Measurements from ENCODE around the gene LRP8.

Gene LRP8

DNA sequence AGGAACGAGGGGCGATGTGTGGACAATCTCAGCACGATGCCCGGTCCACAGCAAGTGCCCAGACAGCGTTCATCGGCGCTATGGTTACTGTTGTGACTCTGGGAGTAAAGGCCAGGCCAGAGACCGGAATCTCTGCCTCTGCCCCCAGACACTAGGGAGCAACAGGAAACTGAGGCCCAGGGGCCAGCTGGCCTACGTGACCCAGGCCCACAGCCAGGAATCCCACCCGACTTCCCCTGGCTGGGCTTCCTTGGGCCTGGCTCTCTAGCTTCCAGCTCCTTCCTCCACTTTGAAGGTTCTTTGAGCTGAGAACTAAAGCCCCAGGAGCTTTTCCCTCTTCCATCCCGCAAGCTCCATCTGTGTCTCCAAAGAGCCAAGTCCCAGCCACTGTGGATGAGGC lies 4.6 kb downstream of the LRP8 start:
- DNase-seq (ENCODE audit: low read depth in 2 of 2), result no peak

DNA sequence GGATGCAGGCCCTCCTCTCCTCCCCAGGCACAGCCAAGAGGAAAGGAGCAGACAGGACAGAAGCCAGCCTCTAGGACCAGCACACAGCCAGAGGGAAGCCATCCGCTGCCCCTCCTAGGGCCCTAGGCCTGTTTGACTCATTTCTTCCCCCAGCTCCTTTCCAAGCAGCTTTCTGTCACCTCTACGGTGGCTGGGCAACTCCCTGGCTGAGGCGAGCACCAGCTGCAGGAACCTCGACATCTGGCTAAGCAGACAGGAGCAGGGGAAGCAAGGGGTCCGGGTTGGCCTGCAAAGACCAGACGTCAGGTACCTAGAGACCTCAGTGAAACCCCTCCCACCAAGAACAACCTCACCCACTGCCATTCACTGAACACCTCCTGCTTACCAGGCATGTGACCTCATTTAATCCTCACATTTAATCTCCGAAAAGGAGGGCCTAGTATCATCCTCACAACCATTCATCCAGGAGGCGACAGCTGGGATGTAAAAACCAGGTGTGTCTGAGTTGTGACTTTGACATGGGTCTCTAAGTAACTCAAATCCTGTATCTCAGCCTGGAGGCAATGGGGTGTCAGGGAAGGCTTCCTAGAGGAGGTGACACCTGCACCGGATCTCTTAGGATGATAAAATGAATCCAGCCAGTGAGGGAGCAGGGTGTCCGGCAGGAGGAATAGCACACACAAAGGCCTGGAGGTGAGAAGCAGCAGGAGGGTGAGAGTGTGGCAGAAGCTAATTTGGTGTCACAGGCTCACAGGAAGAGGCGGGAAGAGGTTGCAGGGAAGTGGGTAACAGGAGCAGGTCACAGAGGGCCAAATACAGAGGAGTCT lies 5.9 kb downstream of the LRP8 start:
- no peak for DNase-seq (ENCODE audit: low read depth in 2 of 2)

DNA sequence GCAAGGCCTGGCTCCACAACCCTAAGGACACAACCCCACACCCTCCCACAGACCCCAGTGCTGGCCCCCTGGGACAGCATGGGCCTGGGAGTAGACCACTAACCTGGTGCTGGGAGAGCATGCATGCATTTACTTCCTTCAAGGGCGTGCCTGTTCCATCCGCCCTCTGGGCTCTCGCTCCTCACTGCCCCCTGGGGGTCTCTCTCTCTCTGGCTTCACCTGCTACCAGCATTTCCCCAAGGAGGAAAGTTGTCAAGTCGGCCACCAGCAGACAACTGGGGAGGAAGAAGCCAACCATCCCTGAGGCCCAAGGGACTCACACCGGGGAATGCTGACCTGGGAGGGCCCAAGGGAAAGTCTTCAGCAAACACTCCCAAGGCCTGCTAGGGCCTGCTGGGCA lies 6.5 kb downstream of the LRP8 start:
- DNase-seq (ENCODE audit: low read depth in 2 of 2), result no peak

DNA sequence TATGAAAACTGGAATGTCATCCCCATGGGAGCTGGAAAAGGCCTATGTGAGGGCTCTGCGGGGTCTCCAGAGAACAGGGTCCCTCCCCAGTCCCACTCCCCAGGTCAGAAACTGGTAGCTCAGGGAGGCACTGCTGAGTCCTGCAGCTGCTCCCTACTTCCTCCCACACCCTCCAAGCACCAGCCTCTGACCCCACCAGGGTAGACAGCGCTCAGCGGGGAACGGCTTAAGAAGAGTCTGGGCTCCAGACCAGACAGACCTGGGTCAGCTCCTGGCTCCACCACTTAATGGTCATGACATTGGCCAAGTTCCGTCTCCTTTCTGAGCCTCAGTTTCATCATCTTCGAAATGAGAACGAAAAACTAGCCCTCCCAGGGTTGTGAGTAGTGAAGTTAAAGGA lies 7.2 kb downstream of the LRP8 start:
- DNase-seq (ENCODE audit: low read depth in 2 of 2), result no peak

DNA sequence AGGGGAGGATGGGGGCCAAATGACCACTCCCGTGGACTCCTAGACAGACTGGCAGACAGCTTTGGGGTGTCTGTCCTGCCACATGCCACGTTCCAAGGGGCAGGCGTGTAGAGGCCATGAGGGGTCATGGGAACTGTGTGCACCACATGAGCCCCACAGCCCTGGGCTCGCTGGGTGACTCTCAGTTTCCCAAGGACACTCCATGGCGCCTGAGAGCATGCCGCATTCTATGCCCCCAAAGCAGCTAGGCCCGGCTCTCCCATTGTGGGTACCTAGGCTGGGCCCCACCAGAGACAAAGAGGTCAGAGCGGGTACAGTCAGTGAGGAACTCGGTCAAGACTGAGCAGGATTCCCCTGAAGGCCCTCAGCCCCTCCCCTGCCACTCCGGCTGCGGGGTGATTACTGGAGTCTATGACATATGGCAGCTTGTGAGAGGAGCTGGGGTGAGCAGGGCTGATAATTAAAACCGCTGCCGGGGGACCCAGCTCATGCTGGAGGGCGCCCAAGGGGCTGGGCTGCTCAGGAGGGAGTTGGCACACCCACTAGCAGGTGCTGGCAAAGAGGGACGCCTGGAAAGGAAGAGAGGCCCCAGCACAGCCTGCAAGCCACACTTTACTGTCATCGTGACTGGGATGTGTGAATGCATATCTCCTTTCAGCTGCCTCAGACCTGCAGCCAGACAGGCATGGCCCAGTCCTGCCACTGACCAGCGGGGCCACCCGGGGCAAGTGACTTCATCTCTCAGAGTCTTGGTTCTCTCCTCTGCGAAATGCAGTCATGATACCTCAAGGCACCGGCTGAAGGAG lies 8.4 kb downstream of the LRP8 start:
- DNase-seq (ENCODE audit: low read depth in 2 of 2), result no peak

DNA sequence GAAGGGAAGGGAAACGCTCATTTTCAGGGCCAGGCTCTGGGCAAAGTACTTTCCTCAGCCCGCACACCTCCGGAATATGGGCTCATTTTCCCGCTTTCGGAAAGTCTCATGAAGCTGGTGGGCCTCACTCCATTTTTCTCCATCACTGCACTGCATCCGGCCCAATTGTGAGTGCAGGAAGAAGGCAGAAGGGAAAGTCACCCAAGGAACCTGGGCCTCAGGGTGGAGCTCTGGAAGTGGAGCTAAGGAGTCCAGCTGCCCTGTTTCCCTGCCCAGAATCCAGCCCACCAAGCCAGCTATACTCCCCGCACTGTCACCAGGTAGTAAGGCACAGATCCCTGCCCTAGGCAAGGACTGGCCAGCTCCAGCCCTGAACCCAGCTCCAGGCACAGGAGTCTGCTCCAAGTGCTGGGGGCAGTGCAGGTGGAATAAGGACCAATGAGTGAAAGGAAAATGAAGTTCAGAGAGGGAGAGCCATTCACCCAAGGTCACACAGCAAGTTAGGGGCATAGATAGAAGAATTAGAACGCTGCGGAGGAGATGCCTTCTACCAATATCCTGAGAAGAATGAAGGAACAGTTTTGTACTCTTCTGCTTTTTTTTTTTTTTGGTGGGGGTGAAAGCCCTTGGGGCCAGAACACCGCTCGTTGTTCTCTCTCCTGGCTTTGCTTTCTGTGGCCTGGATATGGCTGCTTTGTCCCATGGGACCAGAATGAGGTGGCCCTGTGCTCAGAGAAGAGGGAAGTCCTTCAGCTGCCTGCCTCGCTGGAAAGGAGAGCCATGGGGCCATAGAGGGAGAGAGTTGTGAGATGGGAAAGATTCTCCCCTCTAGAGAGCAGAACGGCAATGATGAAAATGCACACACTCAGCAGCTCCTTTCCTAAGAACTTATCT lies 10.0 kb downstream of the LRP8 start:
- DNase-seq (ENCODE audit: low read depth in 2 of 2), result no peak

DNA sequence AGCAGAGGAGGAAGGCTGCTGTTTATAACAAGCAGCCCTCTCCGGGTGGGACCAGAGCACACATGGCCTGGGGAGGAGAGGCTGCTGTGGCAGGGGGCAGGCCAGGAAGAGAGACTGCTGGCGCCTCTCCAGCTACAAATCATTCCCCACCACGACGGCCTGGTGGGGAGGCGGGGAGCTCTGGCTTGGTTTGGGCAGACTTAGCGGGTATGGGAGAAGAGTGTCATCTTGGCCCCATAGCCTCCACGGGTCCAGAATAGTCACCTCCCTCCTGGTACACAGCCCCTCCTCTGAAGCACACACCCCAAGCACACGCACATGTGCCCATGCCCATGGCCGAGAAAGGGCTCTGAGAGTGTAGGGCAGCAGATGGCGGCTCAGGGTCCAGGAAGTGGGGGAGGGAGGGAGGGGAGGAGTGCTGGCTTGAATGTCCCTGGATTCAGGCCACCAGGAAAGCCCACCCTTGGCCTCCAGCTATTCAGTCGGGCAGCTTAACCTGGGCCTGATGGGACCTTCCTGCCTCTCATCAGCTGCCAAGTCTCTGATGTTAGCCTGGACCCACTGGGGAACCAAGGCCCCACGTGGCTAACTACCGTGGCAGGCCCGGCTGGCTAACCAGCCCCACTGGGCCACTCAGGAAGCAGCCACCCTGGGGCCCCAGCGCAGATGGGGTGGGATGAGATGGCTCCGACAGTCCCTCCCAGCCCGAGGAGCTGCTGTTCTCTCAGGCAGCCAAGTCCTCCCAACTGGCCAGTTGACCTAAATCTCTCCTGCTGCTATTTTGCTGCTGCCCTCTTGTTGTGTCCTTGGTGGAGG lies 10.9 kb downstream of the LRP8 start:
- no peak for DNase-seq (ENCODE audit: low read depth in 2 of 2)

DNA sequence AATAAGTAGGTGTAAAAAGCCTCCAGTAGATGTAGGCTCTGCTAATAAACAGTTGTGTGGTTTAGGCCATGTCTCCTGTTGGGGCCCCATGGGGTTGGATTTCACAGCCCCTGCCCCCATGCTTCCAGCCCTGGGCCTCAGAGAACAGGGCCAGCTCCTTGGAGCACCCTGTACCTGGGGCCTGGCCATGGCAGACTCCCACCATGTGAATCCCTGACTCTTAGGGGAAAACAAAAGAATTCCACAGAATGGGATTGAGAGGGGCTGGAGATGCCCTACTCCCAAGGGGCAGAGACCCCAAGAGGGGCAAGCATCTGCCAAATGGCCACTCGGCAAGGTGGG lies 11.5 kb downstream of the LRP8 start:
- no peak for DNase-seq (ENCODE audit: low read depth in 2 of 2)

DNA sequence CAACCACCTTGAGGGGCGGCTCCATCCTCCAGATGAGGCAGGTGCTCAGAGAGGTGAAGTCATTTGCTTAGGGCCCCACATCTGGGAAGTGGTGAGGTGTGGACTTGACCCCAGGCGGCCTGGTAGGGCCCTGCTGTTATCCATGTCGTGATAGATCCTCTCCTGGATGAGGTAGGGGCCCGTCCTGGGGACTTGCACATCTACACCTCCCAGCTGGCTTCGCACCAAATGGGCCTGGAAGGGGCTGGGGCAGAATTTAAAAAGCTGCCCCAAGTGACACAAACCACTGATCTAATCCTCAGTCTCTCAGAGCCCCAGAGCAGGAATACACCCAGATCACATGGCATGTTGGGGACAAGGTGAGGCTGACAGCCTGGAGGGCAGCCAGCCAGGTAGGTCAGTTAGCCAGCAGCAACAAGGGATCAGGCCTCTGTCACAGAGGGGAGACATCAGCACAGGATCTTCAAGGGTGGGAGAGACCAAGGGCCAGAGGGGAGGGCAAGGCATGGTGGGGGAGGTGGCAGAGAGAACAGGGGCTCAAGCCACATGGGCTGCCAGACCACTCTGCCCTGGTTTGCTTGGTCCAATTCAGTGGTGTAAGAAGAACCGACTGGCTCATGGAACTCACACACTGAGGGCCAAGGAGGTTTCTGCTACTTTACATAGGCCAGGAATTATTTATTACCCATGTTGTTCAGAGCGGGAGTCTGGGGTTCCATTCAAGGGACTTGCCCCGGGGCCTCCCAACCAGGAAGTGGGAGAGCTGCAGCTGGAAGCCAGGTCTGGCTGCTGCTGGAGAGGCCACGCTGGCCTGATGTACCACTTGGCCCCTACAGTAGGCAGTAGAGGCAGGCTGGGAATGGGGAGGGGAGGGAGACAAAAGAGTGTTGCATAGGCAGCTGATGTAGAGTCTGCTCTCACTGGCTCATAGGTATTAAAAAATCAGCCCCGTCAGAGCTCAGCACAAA lies 12.1 kb downstream of the LRP8 start:
- no peak for DNase-seq (ENCODE audit: low read depth in 2 of 2)

DNA sequence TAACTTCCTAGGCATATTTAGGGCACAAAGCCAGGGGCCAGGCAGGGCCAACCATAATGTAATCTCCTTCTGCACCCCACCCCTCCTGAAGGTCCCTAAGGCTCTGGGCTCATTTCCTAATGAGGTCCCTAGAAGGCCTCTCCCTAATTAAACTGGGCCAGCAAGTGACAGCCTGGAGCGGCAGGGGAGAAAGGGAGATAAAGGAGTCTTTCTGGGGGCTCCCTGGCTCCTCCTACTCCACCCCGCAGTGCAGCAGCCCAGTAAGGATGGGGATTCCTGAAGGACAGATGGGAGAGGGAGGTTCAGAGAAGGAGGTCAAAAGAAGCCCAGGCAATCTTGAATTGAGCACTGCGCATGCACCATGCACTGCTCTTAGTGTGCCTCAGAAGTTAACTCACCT lies 12.8 kb downstream of the LRP8 start:
- DNase-seq (ENCODE audit: low read depth in 2 of 2), result no peak

DNA sequence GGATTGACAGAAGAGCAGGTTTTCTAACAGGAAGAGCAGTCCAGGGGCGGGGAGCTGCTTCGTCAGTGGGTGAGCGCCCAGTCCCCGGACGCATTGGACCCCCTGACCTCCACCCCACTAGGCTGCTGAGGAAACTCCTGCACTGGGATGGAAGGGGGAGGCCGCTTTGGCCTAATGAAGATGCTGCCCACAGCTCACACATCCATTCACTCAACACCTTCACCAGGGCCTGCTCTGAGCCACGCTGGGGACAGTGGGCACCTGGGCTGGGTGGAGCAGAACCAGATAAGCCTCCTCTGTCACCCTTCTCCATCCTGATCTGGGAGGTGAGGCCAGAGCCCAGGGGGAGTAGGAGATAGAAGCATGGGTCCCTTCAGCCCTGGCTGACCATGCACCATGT lies 13.3 kb downstream of the LRP8 start:
- no peak for DNase-seq (ENCODE audit: low read depth in 2 of 2)

DNA sequence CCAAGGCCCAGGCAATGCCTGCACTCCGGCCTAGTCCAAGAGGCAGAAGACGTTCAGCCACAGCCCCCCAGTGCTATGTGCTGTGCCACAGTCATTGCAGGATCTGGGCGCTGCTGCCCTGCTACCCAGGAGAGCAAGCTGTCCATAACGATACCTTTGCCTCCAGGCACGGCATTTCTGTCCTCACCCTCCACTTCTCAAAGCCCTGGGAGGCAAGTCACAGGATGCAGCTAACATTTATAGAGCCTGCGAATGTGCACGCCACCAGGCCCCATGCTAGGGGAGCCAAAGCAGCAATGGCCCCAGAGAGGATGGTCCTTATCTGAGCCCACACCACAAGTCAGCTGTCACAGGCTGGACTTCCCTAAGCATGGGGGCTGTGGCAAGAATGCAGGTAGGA lies 13.8 kb downstream of the LRP8 start:
- DNase-seq (ENCODE audit: low read depth in 2 of 2), result no peak

DNA sequence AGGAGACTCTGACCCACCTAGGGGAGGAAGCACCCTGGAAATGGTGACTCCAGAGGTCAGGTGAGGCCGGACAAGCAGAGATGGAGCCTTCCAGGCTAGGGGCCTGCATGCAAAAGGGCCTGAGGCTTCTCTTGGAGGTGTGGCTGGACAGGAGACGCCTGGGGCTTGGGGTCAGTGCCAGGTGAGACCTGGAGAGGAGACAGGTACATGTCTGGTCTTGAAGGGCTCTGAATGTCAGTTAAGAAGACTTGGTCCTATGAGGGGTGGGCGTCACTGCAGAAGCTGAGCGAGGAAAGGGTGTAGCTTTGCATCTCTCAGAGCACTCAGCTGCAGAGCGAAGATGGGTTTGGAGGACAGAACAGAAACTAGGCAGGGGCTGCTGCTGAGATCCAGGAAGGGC lies 14.3 kb downstream of the LRP8 start:
- no peak for DNase-seq (ENCODE audit: low read depth in 2 of 2)

DNA sequence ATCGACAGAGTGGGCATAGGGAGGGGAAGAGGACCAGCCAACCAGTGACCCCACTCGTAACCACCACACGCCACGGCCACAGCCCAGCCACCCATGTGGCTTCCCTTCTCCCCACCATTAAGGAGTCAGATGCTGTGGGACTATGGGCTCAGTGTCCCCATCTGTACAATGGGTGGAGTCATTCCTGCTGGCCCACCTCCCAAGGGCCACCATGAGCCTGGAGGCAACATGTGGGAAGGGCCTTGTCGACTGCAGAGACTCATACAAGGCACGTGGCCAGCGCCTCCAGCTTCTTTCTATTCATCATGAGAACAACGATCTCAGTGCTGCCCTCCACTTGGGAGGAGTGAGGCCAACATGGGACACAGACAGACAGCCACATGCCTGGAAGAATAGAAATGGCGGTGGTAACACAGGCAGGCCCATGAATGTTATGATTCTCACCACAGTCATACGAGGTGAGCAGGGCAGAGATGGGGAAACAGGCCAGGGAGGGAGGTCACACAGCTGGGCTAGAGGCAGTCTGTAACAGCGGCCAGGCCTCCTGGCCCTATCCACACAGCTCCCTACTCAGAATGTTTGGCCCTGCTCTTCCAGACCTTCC lies 16.1 kb downstream of the LRP8 start:
- no peak for DNase-seq (ENCODE audit: low read depth in 2 of 2)

DNA sequence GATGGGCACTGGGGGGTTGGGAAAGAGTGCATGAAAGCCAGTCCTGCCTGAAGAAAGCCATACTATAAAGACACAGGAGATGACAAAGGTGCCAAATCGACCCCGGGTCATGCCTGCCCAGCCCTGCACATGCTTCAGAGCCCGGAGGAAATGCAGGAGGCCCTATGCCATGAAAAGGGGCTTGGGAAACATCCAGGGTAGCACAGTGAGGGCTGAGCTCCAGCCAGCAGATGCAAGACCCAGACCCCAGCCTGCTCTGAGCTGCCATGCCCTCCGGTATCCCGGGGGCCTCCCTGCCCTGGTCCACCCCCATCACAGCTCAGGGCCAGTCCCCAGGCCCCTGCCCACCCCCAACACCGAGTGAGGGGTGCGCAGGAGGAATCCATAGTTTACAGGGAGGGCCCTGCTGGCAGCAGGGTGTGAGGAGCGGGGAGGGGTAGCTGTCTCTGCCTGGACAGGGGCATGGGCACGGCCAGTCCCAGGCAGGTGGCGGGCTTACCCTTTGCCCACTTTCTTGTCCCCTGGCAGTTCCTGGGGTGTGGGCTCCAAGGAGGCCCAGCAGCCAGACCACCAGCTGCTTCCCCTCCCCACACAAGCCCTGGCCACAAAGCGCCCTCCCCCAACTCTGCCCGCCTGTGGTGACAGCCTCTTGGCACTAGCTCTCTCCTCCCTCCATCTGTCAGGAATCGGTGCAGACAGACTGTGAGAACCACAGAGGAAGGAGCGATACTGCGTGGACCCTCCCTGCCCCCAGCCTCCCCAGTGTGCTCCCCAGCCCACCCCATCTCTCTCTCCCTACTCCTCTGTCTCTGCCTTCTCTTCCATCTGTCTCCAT lies 16.8 kb downstream of the LRP8 start:
- DNase-seq (ENCODE audit: low read depth in 2 of 2), result no peak

DNA sequence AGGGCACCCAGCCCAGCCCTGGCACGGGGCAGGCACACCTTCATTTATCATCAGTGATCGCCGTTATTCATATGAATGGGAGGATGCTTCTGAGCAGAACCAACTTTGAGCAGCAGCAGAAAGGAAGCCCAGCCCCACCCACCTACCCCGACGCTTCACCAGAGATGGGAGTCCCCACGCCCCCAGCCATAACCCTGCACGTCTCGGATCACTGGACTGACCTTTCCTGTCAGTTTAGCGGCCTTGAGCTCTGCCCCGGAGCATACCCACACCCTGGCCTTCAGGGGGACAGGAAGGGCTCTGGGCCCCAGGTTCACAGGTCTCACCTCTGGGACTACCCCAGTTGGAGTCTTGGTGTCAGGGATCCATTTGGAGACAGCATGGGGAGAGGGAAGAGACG lies 18.1 kb downstream of the LRP8 start:
- DNase-seq (ENCODE audit: low read depth in 2 of 2), result no peak

DNA sequence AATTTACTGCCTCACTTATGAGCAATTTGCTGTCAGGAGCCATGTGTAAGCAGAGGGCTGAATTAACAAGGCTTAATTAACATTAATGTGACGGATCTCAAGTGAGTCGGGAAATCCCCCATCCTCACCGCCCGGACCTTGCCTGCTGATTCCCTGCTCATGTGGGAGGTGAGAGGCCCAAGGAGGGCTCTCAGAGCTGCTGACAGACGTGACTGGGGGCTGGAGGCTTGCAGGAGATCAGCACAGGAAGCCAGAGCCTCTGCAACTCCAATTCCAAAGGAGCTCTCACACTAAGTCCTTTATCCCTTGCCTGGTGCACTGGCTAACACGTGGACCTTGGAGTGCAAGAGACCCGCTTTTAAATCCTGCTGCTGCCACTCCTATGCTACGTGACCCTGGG lies 19.4 kb downstream of the LRP8 start:
- DNase-seq (ENCODE audit: low read depth in 2 of 2), result no peak

DNA sequence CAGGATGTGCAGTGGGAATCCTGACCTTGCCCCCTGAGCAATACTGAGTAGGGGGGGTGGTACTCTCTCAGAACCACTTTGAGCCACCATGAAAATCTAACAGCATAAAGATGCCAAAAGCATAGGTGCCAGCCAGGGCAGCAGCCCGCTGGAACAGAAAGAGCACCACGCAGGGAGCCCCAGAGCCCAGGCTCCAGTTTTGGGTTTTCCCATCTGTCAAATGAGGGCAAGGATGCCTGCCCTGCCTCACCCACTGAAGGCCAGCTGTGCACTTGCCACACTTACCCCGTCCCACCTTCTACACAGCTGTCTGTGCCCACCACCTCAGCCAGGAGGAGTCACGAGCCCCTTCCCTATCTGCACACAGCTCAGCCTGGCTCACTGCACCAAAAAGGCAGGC lies 20.8 kb downstream of the LRP8 start:
- no peak for DNase-seq (ENCODE audit: low read depth in 2 of 2)

DNA sequence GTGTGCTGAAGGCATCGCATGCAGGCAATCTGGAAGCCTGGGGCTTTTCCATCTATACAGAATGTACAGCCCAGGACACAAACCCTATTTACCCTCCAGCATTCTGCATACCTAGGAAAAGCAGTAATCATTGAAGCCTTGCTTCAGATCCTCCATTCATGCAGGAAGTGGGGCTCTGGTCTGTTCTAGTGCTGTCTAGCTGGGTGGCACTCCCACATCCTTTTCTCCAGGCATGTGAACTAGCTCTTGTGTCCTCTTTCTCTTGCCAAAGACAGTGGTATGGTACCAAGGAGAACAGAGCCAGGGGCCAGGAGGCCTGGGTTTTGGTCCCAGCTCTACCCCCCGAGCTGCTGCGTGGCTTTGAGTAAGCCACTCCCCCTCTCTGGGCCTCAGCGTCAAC lies 21.7 kb downstream of the LRP8 start:
- no peak for DNase-seq (ENCODE audit: low read depth in 2 of 2)
